Left ventricle myocardium superior (tissue), 1 donor: Measurements from ENCODE around the gene KLC4. TPM values are rescaled to one million over a fixed set of nuclear protein-coding genes. Genes with fewer than 3 reads are reported as not detected.
A peak's percentile ranks its signal among the peaks of the same experiment; 100 is the strongest.

Experiments
- ATAC-seq: fragments of 200-7000 bp; cut with Tn5 transposase; one replicate; pipeline ENCODE4 v1.9.1; 2020; ENCODE audit warnings: mild to moderate bottlenecking, moderate library complexity
- DNase-seq: peaks from one replicate; pipeline ENCODE4 v3.0.0-alpha.2; 2020
- intact Hi-C: fragments of 100-400 bp; cut with micrococcal nuclease; formaldehyde crosslinking; loops from one replicate; pipeline ENCODE4 v1.11.0; 2022
- total RNA-seq: library from RNA; stranded (reverse); fragmentation: NEBNext Ultra II Directional; extraction: Animal tissue kit (Norgen Biotek cat#: 25700); gene quantifications from one replicate; pipeline ENCODE4 v1.2.1, GENCODE V29; 2021
- donor health status: DM: no; HTN: yes; CAD: no; lungs with severe emphysema.

Gene KLC4
- total RNA-seq, 1 donor from 2014 or later: 35.9 TPM

DNA sequence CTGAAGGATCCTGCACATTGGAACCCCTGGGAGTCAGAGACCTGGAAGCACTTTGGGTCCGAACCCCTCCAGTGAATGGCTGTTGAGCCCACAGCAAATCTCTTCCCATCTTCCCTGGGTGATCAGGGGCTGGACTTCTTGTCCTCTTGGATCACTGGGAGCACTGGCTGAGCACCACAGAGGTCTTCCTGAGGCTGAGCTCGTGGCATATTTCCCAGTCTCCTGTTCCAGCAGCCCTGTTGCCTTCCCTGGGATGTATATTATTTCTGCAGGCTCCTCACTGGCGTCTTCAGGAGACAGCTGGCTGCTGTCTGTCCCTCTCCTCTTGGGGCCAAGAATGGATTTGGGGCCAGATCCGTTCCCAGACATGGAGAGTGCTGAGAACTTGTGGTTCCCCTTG lies 60.1 kb downstream of the KLC4 start:
- intact Hi-C loops: no loop called here
- ATAC-seq: no peak
- DNase-seq: no peak

DNA sequence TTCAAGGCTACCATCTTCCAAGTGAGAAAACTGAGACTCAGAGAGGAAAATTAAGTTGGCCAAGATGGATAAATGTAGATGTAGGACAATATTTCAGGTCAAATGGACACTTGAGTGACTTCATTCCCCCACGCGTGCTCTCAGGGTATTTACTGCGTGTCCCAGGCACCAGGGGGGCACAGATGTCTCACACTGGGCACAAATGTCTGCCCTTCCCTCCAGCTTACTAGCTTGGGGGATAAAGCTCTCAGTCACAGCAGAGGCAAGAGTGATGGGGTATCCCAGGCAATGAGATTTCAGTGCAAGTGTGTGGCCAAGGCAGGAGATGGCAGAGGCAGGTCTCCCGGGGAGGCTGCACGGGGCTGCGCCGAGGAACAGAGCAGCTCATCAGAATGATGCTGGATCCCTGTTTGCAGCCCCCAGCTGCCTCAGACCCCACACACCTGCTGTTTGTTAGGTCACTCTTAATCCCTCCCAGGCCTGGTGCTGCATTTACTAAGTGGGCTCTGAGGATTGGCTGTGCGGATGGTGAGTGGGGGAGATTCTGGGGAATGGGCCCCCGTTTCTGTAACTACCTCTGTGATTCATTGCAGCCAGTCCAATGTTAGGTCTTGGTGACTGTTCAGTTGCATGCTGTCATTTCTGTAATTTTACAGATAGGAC lies 60.8 kb downstream of the KLC4 start:
- intact Hi-C loops: no loop called here
- DNase-seq (no peak), ATAC-seq (no peak)

DNA sequence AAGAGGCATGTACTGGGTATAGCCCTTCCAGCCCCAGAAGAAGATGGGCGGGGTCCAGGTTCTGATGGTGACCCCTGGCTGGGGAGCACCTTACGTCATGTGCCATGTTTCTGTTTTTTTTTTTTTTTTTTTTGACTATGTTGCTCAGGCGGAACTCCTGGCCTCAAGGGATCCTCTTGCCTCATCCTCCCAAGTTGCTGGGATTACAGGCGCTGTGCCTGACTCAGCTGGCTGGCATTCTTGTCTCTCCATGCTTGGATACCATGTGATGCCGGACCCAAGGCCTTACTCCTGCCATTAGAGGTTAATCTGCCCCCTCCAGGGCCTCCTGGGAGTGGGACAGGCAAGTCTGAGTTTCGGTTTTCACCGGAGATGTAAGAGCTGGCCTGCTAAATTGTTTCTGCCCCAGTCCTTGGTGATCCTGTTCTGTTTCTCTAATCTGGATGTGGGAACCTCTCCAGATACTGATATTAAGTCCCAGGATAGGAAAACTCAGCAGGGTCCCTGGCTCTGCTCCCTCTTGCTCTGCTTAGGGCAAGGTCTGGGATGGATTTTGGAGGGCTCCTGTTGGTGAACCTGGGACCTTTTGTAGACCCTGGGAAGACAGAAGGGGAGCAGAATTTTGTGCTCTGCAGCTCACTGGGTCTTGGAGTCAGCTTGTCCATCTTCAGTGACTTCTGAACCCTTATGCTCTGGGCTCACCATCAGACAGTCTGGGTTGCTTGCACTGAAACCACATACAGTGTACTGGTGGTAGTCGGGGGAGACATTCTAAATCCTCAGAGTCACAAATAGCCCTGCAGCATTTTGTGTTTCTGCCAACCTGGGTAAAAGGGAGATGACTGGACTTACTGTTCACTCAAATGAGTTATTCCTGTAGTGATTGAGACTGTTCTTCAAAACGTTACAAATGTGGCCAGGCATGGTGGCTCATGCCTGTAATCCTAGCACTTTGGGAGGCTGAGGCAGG lies 61.8 kb downstream of the KLC4 start:
- intact Hi-C loops: no loop called here
- DNase-seq: peak; percentile 62
- ATAC-seq: peak; percentile 81

DNA sequence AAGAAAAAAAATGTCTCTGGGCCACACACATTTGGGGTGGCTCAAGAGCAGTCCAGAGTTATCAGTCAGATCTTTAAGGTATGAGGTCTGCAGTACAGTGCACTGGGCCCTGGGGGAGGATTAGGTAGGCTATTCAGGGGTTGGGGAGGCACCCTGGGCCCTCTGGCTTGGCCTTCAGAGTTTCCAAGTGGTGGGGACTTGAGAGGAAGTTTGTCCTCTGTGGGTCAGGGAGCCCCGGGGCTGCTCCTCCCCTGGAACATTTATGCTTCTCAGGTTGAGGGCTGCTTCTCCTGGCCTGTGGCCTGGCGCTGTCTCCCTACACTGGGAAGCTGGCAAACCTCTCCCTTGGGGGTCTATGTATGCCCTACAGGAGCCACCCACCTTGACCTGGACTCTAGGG lies 62.7 kb downstream of the KLC4 start:
- ATAC-seq (no peak), DNase-seq (no peak)
- intact Hi-C loops: no loop called here

DNA sequence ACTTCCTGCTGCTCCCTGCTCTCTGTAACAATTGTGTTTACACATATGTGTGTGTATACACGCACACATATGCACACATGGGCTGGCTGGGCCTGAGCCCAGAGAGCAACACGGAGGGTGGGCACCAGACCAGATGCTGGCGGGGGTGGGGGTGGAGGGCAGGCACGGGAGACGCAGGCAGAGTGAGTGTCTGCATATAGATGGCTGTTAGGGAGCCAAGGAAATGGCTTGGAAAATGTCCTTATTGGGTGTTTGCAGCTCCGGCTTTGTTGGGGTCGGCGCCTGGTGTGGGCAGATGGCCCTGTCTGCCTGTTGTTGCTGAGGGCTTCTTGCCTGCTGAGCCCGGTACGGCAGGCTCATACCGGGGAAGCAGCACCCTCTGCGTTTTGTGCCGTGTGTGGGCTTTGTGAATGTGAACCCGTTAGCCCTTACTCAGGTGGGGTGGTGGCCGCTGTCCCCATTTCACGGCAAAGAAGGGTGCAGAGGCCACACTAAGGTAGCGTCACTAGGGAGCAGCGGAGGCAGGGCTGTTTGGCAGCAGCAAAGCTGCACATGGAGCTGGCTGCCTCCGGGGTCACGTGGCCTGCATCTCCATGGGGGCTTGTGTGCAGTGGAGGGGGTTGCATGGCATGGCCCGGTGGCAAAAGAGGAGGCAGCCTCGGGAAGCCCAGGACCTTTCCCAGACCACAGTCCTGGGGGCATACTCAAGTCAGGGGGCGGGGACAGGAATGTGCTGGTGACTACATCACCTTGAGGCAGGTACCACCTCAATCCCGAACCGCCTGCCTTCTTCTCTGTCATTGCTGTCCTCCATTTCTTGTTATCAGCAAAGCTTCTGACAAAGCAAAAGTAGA lies 64.3 kb downstream of the KLC4 start:
- no peak for ATAC-seq
- DNase-seq: no peak
- intact Hi-C loops: no loop called here

DNA sequence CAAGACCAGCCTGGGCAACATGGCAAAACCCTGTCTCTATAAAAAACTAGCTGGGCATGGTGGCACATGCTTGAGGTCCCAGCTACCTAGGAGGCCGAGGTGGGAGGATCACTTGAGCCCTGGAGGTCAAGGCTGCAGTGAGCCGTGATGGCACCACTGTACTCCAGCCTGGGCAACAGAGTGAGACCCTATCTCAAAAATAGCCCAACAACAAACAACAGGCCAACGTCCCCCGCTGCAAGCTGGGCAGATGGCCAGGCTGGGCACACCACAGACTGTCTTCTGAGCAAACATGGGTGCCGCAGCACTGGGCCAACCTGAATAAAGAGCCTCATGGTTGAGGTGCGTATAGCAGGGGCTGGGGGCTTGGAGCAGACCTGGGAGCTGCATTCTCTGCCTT lies 65.0 kb downstream of the KLC4 start:
- intact Hi-C loops: no loop called here
- ATAC-seq (no peak), DNase-seq (no peak)

Other genes with a start within 250 kb of the KLC4 start
- 46.5 TPM for gene RPL7L1, start 180.0 kb upstream of the KLC4 start, total RNA-seq
- not detected for gene PTCRA, start 143.6 kb upstream of the KLC4 start, total RNA-seq
- 19.5 TPM for gene CNPY3, start 130.2 kb upstream of the KLC4 start, total RNA-seq
- 2.0 TPM for gene GNMT, start 98.9 kb upstream of the KLC4 start, total RNA-seq
- gene PEX6, start 80.5 kb upstream of the KLC4 start, total RNA-seq: 27.8 TPM
- gene PPP2R5D, start 75.1 kb upstream of the KLC4 start, total RNA-seq: 40.3 TPM
- 28.7 TPM for gene MEA1, start 45.7 kb upstream of the KLC4 start, total RNA-seq
- gene KLHDC3, start 45.4 kb upstream of the KLC4 start, total RNA-seq: 167 TPM
- gene RRP36, start 38.0 kb upstream of the KLC4 start, total RNA-seq: 27.6 TPM
- 9.6 TPM for gene CUL7, start 5.8 kb upstream of the KLC4 start, total RNA-seq
- 116 TPM for gene MRPL2, start 197 bp upstream of the KLC4 start, total RNA-seq
- 2.1 TPM for gene PTK7, start 16.7 kb downstream of the KLC4 start, total RNA-seq
- gene SRF, start 111.6 kb downstream of the KLC4 start, total RNA-seq: 78.7 TPM
- 10.9 TPM for gene CUL9, start 122.6 kb downstream of the KLC4 start, total RNA-seq
- 31.2 TPM for gene DNPH1, start 169.8 kb downstream of the KLC4 start, total RNA-seq
- gene TTBK1, start 183.8 kb downstream of the KLC4 start, total RNA-seq: 0.15 TPM
- gene SLC22A7, start 238.6 kb downstream of the KLC4 start, total RNA-seq: not detected
- 6.6 TPM for gene CRIP3, start 249.2 kb downstream of the KLC4 start, total RNA-seq